ENCODE results near the gene CARMIL3.

CARMIL3 gene

GRCh38 chr14:24054646-24055045, 2.8 kb downstream of the CARMIL3 start:
- H2AFZ ChIP-seq (ENCODE audit: low read depth), result no peak overlapping the region
- no peaks in the 10 kb centered on the region for H4K20me1 ChIP-seq (ENCODE audit: insufficient read depth)
- H3K36me3 ChIP-seq (ENCODE audit: insufficient read depth), result no peaks in the 10 kb centered on the region
- no peak overlapping the region for H3K4me2 ChIP-seq
- H3K4me1 ChIP-seq (ENCODE audit: low read depth, poor library complexity, severe bottlenecking), result no peaks in the 10 kb centered on the region
- H3K4me3 ChIP-seq (IDR thresholded peaks at IDR 0.05; ENCODE audit: insufficient read depth, low read depth, low read length), result no peak overlapping the region
- TF ChIP-seq CTCF (conservative IDR thresholded peaks at IDR 0.05; ENCODE audit: low read depth, low read length), result no peak
- peaks cover 16% of the 10 kb centered on the region; the same call in 1 of the 2 replicates for H3K27me3 ChIP-seq (ENCODE audit: insufficient read depth, low read depth)
- H3K9ac ChIP-seq, result no peak overlapping the region
- no peaks in the 10 kb centered on the region for H3K79me2 ChIP-seq (ENCODE audit: insufficient read depth, low read depth)
- H3K27ac ChIP-seq, result no peak overlapping the region

GRCh38 chr14:24055971-24056799, 4.4 kb downstream of the CARMIL3 start:
- no peak for TF ChIP-seq CTCF (conservative IDR thresholded peaks at IDR 0.05; ENCODE audit: low read depth, low read length)
- H4K20me1 ChIP-seq (ENCODE audit: insufficient read depth), result no peaks in the 10 kb centered on the region
- no peaks in the 10 kb centered on the region for H3K79me2 ChIP-seq (ENCODE audit: insufficient read depth, low read depth)
- peaks cover 16% of the 10 kb centered on the region; the same call in 1 of the 2 replicates for H3K27me3 ChIP-seq (ENCODE audit: insufficient read depth, low read depth)
- no peak overlapping the region for H3K4me2 ChIP-seq
- H2AFZ ChIP-seq (ENCODE audit: low read depth), result no peak overlapping the region
- H3K9ac ChIP-seq, result no peak overlapping the region
- no peak overlapping the region for H3K4me3 ChIP-seq (IDR thresholded peaks at IDR 0.05; ENCODE audit: insufficient read depth, low read depth, low read length)
- no peaks in the 10 kb centered on the region for H3K4me1 ChIP-seq (ENCODE audit: low read depth, poor library complexity, severe bottlenecking)
- no peak overlapping the region for H3K27ac ChIP-seq
- H3K36me3 ChIP-seq (ENCODE audit: insufficient read depth), result no peaks in the 10 kb centered on the region

GRCh38 chr14:24056800-24057184, 5.0 kb downstream of the CARMIL3 start:
- Histone ChIP-seq H3K27me3 (ENCODE audit: insufficient read depth, low read depth) (peaks cover 16% of the 10 kb centered on the region; the same call in 1 of the 2 replicates), H3K4me2 (no peak overlapping the region), H4K20me1 (ENCODE audit: insufficient read depth) (no peaks in the 10 kb centered on the region), H3K79me2 (ENCODE audit: insufficient read depth, low read depth) (no peaks in the 10 kb centered on the region), H3K36me3 (ENCODE audit: insufficient read depth) (no peaks in the 10 kb centered on the region), H3K4me3 (IDR thresholded peaks at IDR 0.05; ENCODE audit: insufficient read depth, low read depth, low read length) (no peak overlapping the region), H3K27ac (no peak overlapping the region), H3K9ac (no peak overlapping the region), H2AFZ (ENCODE audit: low read depth) (no peak overlapping the region), H3K4me1 (ENCODE audit: low read depth, poor library complexity, severe bottlenecking) (no peaks in the 10 kb centered on the region)
- TF ChIP-seq CTCF (conservative IDR thresholded peaks at IDR 0.05; ENCODE audit: low read depth, low read length), result no peak

- Histone ChIP-seq H3K4me1 (ENCODE audit: low read depth, poor library complexity, severe bottlenecking) (no peaks in the 10 kb centered on the region), H3K79me2 (ENCODE audit: insufficient read depth, low read depth) (no peaks in the 10 kb centered on the region), H3K36me3 (ENCODE audit: insufficient read depth) (no peaks in the 10 kb centered on the region), H3K9ac (no peak overlapping the region), H2AFZ (ENCODE audit: low read depth) (no peak overlapping the region), H3K27me3 (ENCODE audit: insufficient read depth, low read depth) (peaks cover 16% of the 10 kb centered on the region; the same call in 1 of the 2 replicates), H3K4me2 (no peak overlapping the region), H3K27ac (no peak overlapping the region), H4K20me1 (ENCODE audit: insufficient read depth) (no peaks in the 10 kb centered on the region), H3K4me3 (IDR thresholded peaks at IDR 0.05; ENCODE audit: insufficient read depth, low read depth, low read length) (no peak overlapping the region)
- TF ChIP-seq CTCF (conservative IDR thresholded peaks at IDR 0.05; ENCODE audit: low read depth, low read length), result no peak
Observed at GRCh38 chr14:24057271-24057670, 5.5 kb downstream of the CARMIL3 start.

All from KMS-11 (cell line).